HL-60/S4 (cell line): Measurements from ENCODE around the gene XAGE5.
"Not testable (repeated sequence)": the region's sequence is repeated elsewhere in the genome, so short reads cannot be mapped to it uniquely, and the experiment has no call there.

Experiments used
- in situ Hi-C: fragments of 300-500 bp; cut with MboI; formaldehyde crosslinking; loops from 2 replicates; pipeline ENCODE4 v1.14.3; 2022; ENCODE audit warnings: low sequenced_read_pairs

Gene XAGE5, protein sequence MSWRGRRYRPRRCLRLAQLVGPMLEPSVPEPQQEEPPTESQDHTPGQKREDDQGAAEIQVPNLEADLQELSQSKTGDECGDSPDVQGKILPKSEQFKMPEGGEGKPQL

DNA sequence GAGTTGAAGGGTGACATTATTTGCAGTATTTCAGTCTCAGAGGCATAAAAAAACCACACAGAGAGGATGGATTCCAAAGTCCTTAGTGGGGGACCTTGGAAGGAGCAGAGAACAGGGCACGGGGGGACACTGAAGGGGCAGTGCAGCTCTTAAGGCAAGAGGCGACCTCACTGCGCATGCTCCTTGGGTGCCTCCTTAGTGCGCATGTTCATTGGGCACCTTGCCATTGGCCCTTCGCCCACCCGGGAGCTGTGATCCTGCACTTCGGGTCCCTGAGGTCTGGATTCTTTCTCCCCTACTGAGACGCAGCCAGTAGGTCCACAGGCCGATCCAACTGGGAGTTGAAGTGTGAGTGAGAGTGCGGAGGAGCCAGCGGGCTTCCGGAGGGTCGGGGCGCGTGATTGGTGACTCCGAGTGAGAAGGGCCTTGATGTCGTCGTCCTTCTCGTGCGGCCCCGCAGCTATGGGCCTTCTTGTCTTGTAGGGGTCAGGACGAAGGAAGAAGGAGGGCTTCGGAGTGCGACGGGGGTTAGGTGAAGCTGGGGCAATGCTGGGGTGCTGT, at the start of gene XAGE5:
Gene XAGE5, plus strand, starts transcription at position 223 of the 561 bp plus-strand sequence. CDS start 1,280 bp downstream, outside the sequence.
- in situ Hi-C loops = loop anchor here (25.0 kb wide), 1 partner anchor 199 kb away; no protein-coding TSS in a partner anchor

DNA sequence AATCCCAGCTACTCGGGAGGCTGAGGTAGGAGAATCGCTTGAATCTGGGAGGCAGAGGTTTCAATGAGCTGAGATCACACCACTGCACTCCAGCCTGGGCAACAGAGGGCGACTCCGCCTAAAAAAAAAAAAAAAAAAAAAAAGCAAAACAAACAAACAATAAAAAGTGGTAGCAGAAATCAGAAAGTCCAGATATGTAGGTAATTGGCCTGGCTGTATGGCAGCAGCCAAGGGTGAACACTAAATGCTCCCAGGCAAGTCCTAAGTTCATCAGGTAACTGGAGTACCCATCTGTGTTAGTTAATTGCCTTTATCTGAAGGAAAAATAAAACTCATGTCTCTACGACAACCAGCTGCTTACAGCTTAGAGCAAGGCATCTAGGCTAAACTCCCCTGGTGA, 45.1 kb upstream of the XAGE5 start:
- in situ Hi-C loops = not testable (repeated sequence)

DNA sequence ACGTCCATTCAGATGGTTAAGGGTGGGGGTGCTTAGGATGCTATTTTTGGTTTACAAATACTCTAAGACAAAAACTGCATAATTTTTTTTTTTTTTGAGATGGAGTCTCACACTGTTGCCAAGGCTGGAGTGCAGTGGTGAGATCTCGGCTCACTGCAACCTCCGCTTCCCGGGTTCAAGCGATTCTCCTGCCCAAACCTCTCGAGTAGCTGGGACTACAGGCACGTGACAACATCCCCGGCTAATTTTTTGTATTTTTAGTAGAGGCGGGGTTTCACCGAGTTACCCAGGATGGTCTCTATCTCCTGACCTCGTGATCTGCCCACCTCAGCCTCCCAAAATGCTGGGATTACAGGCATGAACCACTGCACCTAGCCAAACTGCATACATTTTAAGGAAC, 37.6 kb upstream of the XAGE5 start:
- in situ Hi-C loops = not testable (repeated sequence)

DNA sequence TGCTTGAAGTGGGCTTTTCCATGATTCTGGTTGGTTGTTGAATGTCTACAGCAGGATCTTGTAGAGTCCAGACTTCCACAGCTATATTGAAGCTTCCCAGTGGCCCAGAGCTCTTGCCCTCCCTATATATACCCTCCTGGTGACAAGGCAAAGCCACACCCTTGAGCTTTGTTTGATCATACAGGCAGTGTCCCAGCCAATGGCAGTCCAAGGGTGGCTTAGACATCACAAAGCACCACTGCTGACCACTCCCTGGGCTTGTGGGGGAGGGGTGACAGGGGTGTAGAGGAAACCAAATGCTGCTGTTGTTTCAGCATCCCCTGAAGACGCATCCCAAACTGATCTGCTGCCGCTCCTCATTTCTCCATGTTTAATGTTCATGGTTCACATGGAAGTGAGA, 13.8 kb upstream of the XAGE5 start, which contains the start of gene SPANXN5:
Gene SPANXN5, minus strand, starts transcription at position 101 of the 400 bp plus-strand sequence. Its CDS starts 79 bp downstream, at position 22.
- in situ Hi-C loops = not testable (repeated sequence)

DNA sequence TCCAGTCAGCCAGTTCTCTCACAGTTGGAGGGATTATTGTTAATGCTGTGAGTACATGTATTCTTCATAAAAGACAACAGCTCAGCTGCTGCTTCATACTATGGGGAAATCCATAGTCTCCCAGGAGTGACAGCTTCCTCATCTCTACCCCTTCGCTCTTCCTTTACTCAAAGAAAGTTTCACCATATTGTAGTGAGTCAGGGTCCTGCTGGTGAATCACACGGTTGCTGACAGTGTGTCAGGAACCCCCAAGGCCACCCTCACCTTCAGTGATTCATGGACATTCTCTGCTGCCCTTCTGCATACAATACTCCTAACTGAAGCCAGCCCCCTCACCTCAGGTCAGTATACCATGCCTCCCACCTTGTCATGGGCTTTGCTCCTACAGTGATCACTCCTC, 6.2 kb upstream of the XAGE5 start:
- in situ Hi-C loops = loop anchor here (25.0 kb wide), 1 partner anchor 193 kb away; no protein-coding TSS in a partner anchor

DNA sequence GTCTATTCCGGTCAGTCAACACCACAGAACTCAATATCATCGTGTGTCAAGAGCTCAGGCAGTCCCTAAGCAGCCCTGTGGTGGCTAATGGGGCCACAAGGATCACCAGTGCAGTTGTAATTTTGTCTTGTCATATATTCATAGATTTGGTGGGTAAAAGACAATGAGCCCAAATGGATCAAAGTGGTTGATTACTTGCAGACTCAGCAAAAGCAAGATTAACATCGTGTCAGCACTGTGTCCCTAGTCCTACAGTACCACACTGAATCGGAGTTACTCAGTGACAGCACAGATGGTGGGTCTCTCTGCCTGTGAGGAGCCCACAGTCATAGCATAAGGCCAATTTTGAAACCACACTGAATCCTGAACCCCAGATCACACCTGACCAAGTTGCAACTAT, 8.7 kb downstream of the XAGE5 start:
- in situ Hi-C loops = loop anchor here (25.0 kb wide), 1 partner anchor 207 kb away; no protein-coding TSS in a partner anchor

DNA sequence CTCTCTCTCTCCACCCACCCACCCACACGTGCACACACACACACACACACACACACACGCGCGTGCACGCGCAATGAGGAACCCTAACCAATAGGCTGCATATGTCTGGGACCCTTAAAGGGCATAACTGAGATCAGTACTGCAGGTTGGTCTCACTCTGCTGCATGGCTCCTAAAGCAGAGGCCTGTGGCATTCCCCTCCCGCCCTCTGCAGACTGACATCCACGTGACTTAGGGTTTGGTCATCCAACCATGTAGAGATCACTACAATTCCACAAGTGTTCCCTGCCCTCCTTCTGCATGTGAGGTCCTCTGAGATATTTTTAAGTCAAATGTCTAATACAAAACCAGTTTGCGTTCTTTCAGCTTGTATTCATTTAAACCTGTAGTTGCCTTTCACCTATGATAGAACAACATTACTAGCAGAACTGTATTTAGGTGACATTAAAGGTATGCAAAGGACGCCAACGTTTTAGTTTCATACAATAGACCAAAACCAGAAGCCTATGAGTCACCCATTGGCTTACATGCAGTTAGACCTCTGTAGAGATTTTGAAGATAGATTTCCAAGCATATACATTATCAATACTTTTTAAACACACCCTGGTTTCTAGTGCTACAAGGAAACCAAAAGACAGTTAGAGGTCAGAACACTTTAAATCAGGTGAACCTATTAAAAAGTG, 10.1 kb downstream of the XAGE5 start:
- in situ Hi-C loops = loop anchor here (25.0 kb wide), 1 partner anchor 209 kb away; no protein-coding TSS in a partner anchor

DNA sequence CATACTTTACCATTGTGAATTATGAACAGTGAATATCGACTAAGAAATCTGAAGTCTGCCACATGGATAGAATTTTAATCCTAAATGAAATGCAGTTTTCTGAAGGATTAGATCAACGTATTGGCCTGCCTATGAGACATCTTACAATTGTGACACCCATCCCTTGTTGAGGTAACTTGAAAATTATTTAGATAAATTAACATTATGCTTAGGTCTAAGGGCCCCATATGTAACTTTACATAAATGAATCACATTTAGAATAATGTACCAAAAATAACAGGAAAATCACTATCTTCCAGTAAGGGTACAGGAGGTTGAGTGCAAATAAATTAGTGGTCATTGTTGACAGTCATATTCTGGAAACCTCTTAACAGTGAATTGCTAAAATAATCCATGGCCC, 13.5 kb downstream of the XAGE5 start:
- in situ Hi-C loops = loop anchor here (25.0 kb wide), 1 partner anchor 212 kb away; no protein-coding TSS in a partner anchor

DNA sequence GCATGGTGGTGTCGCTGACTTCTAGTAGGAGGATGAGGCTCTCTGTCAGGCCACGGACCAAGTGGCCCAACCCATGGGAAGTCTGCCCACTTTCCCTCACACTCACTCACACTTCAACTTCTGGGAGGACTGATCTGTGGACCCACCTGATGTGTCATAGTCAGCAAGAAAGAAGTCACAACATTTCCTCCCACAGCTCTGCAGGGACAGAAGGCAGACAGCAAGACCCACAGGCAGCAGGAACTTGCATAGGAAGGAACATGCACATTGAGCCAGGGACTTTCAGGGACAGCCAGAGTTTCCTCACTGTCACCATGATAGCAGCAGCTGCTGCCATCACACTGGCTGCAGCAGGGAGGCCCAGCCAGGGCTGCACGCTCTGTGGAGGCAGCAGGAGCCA, 19.5 kb downstream of the XAGE5 start:
- in situ Hi-C loops = no loop called here

DNA sequence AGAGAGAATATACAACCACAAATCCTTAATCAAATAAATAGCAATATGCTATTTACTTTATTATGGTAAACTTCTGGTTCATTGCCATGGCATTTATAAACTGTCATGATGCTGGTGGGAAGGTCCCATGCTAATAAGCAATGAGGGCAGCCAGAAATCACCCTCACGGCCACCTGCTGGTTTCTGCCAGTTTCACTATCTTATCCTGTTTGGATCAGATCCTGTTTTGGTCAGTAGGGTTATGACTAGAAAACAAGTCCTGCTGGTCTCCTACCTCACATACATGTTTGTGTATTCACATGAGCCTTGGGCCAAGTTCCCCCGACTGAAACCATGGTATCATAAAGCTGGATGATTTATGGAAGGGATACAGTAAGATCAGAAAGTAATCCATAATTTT, 28.1 kb downstream of the XAGE5 start:
- in situ Hi-C loops = no loop called here

DNA sequence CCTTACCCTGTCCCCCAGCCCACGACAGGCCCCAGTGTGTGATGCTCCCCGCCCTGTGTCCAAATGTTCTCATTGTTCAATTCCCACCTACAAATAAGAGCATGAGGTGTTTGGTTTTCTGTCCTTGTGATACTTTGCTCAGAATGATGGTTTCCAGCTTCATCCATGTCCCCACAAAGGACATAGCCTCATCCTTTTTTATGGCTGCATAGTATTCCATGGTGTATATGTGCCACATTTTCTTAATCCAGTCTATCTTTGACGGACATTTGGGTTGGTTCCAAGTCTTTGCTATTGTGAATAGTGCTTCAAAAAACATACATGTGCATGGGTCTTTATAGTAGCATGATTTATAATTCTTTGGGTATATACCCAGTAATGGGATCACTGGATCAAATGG, 32.5 kb downstream of the XAGE5 start:
- in situ Hi-C loops = not testable (repeated sequence)

DNA sequence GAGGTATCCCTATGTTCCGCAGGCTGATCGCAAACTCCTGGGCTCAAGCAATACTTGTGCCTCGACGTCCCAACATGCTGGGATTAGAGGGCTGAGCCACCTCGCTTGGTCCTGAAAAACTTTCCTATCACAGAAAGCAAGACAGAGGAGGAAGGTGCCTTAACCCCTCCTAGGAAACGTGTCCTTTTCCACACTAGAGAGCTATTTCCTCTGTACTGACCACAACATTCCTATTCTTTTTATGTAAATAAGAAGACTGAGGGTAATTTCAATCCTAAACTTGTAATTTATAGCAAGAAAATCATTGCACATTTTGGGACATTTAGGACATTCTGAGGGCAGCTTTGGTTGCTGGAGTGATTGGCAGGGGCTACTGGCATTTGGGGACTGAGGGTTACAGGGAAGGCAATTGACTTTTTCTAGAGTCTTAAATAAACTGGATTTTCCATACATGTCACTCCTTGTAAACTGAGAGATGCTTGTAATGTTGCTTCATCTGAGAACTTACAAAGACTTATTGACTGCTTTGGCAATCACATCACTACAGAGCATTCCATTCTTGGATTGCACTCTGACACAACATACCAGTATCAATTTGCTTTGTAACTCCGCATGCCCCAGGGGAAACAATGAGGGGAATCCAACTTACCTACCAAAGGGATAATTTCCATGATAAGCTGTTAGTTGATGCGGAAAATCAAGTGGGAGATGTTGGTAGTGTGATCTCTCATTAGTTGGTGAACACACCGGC, 41.2 kb downstream of the XAGE5 start:
- in situ Hi-C loops = no loop called here

DNA sequence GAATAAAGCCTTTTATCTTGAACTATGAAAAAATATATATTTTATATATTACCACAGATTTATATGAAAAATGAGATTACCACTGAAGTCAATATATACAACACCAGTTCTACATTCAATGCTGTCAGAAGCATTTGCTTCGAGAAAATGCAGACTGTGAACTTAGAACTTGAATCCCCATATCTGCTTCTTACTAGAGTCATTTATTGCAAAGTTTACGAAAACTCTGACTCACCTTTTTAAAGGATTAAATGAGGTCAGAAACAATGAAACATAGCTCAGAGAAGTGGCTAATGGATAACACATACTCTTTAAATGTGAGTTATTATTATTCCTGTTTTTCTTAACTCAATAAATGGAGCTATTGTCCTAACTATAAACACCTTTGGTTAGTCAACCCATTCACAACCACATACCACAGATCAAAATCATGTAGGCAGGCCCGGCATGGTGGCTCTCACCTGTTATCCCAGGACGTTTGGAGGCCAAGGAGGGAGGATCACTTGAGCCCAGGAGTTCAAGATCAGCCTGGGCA, 46.0 kb downstream of the XAGE5 start:
- in situ Hi-C loops = not testable (repeated sequence)

DNA sequence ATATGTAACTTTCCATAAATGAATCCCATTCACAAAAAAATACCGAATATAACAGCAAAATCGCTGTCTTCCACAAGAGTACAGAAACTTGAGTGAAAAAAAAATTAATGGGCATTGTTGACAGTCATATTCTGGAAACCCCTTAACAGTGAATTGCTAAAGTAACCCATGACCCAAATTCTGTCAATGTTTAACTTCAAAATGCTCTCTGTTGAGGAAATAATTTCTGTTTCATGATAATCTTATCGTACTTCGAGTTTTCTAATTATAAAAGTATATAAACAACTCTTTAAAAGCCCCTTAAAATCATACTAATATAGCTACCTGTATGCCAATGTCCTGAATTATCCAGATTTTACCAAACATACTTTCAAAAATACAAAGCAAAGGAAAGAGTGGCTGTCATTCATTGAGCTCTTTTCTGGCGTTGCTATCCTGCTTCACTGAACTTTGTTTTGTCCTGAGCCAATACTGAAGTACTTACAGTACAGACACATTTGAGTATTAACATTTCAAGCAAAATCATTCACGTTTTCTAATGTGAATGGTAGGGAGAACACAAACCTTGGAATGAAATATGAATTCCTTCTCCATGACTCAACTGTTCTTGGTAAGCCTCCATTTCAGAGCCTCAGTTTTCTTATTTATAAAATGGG, 54.4 kb downstream of the XAGE5 start:
- in situ Hi-C loops = no loop called here
